Fibroblast of skin of scalp (primary cell): Measurements from ENCODE around the gene ALOX15B.
"Not testable (repeated sequence)": the region's sequence is repeated elsewhere in the genome, so short reads cannot be mapped to it uniquely, and the experiment has no call there.

ENCODE experiments used
- DNase-seq: peaks from one replicate; pipeline ENCODE4 v3.0.0-alpha.2; 2013

Gene ALOX15B

GRCh38 chr17:8062807-8063483, 24.1 kb downstream of the ALOX15B start:
- DNase-seq, result no peak

GRCh38 chr17:8063761-8064534, 25.1 kb downstream of the ALOX15B start:
- no peak for DNase-seq

- no peak for DNase-seq
Observed at GRCh38 chr17:8064561-8065019, 25.7 kb downstream of the ALOX15B start.

GRCh38 chr17:8066841-8067775, 28.2 kb downstream of the ALOX15B start:
- no peak for DNase-seq

- DNase-seq, result no peak
Observed at GRCh38 chr17:8067806-8068205, 28.9 kb downstream of the ALOX15B start.

- DNase-seq, result no peak
Observed at GRCh38 chr17:8068736-8069586, 30.1 kb downstream of the ALOX15B start.

GRCh38 chr17:8069587-8069860, 30.7 kb downstream of the ALOX15B start:
- no peak for DNase-seq

GRCh38 chr17:8071496-8071895, 32.6 kb downstream of the ALOX15B start:
- no peak for DNase-seq

- no peak for DNase-seq
Observed at GRCh38 chr17:8072341-8072728, 33.5 kb downstream of the ALOX15B start.

GRCh38 chr17:8072729-8073461, 34.0 kb downstream of the ALOX15B start:
- no peak for DNase-seq

- DNase-seq, result peak; percentile 48
Observed at GRCh38 chr17:8073627-8074484, 35.0 kb downstream of the ALOX15B start.

GRCh38 chr17:8074554-8074953, 35.7 kb downstream of the ALOX15B start:
- DNase-seq, result no peak

- DNase-seq, result no peak
Observed at GRCh38 chr17:8075081-8075480, 36.2 kb downstream of the ALOX15B start.

GRCh38 chr17:8075574-8076342, 36.9 kb downstream of the ALOX15B start:
- no peak for DNase-seq

GRCh38 chr17:8076502-8077266, 37.8 kb downstream of the ALOX15B start:
- DNase-seq, result no peak

GRCh38 chr17:8077939-8078338, 39.1 kb downstream of the ALOX15B start:
- not testable (repeated sequence) for DNase-seq

GRCh38 chr17:8079291-8080207, 40.7 kb downstream of the ALOX15B start:
- DNase-seq, result peak; percentile 52
